K562 (cell line): ENCODE measurements around the gene C6orf163. TPM values are rescaled to one million over a fixed set of nuclear protein-coding genes. Genes with fewer than 3 reads are reported as not detected.

Source experiments
- ETV1 ChIP-seq: fragments of 450-650 bp; conservative IDR thresholded peaks from 2 replicates; pipeline ENCODE4 v1.6.1; 2016; ENCODE audit warnings: missing genetic modification characterization, control low read depth, low read depth, missing compliant biosample characterization
- NFIC ChIP-seq: fragments of 450-650 bp; IDR thresholded peaks from 2 replicates; pipeline ENCODE4 v1.6.1; 2017; ENCODE audit warnings: mild to moderate bottlenecking, inconsistent platforms
- RAD51 ChIP-seq: fragments of 450-650 bp; IDR thresholded peaks from 2 replicates; pipeline ENCODE4 v1.7.1; 2016; ENCODE audit warnings: low read depth, mild to moderate bottlenecking, borderline replicate concordance
- ZNF639 ChIP-seq, 2 experiments: fragments of 200-800 bp in 1 of 2; sonication (Bioruptor generic) in 1 of 2; sonication (generic) in 1 of 2; formaldehyde crosslinking in 1 of 2; IDR thresholded peaks in 1 of 2; conservative IDR thresholded peaks in 1 of 2; 2 replicates each; pipeline versions ENCODE4 v1.5.0 to v1.6.1; 2016 to 2020; ENCODE audit warnings: missing compliant biosample characterization in 1 of 2, missing genetic modification characterization in 1 of 2, missing genetic modification reagents in 1 of 2
- polyA plus RNA-seq, 8 experiments: library from polyadenylated mRNA; depleted of rRNA in 4 of 8; stranded (reverse) in 5 of 8; unstranded in 3 of 8; fragments of >200 nt; fragmentation: Nextera tagmentation in 2 of 8; fragmentation: Illumina TruSeq in 1 of 8; extraction: Ambion mirVana in 2 of 8; extraction: Trizol in 1 of 8; gene quantifications; 2 replicates each; pipeline versions ENCODE4 v1.2.1 to v1.2.3, GENCODE V29; 2011 to 2014; ENCODE audit warnings: inconsistent platforms in 1 of 8, missing spikeins in 1 of 8
- total RNA-seq, 7 experiments: library from RNA; depleted of rRNA in 6 of 7; stranded (reverse); fragments of >200 nt in 6 of 7; fragmentation: Illumina TruSeq in 2 of 7; extraction: Trizol in 2 of 7; gene quantifications; 2 replicates each; pipeline versions ENCODE4 v1.2.1 to v1.2.3, GENCODE V29; 2011 to 2021; ENCODE audit warnings: low replicate concordance in 1 of 7
- TF ChIP-seq, protein P1 (sequence below): fragments of 250-450 bp; sonication (Bioruptor Pico); IDR thresholded peaks from 2 replicates; pipeline ENCODE4 v1.6.1; 2021; ENCODE audit warnings: mild to moderate bottlenecking
- TF ChIP-seq, protein P2 (sequence below), 3 experiments: fragments of 200-800 bp in 1 of 3; fragments of 250-450 bp in 1 of 3; fragments of 450-650 bp in 1 of 3; sonication (Bioruptor Pico) in 1 of 3; sonication (Bioruptor generic) in 1 of 3; formaldehyde crosslinking in 1 of 3; IDR thresholded peaks; 2 replicates each; pipeline versions ENCODE4 v1.6.1 to v1.8.0; 2016 to 2022; ENCODE audit warnings: mild to moderate bottlenecking in 2 of 3, missing genetic modification characterization in 2 of 3, missing compliant biosample characterization in 1 of 3, moderate library complexity in 1 of 3
- TF ChIP-seq, protein P3 (sequence below): sonication (generic); formaldehyde crosslinking; IDR thresholded peaks from 2 replicates; pipeline ENCODE4 v1.8.1; 2023; ENCODE audit warnings: mild to moderate bottlenecking, missing genetic modification reagents

The C6orf163 gene
- total and polyA plus RNA-seq, 9 of the 15 experiments (the other 6 are each of a cell fraction or from before 2014, with no cell fraction given) = 0.67 to 4.7 (median 1.5) TPM

- peak; percentile 69 for TF ChIP-seq ETV1 (tag)
- peak; percentile 70 for TF ChIP-seq NFIC
- peak; percentile 28; the same call in 1 of the 2 replicates for TF ChIP-seq RAD51
- 0 out of 4 replicates have a peak, but pooled peaks of 1 of the 2 experiments have one; percentile 23 for TF ChIP-seq ZNF639 (CRISPR knock-in tag; conservative IDR thresholded peaks at IDR 0.05 in 1 of 2, IDR thresholded peaks at IDR 0.05 in 1 of 2)
- TF ChIP-seq, protein P1, sequence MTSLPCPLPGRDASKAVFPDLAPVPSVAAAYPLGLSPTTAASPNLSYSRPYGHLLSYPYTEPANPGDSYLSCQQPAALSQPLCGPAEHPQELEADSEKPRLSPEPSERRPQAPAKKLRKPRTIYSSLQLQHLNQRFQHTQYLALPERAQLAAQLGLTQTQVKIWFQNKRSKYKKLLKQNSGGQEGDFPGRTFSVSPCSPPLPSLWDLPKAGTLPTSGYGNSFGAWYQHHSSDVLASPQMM (CRISPR knock-in tag) = no peak
- TF ChIP-seq, protein P2, sequence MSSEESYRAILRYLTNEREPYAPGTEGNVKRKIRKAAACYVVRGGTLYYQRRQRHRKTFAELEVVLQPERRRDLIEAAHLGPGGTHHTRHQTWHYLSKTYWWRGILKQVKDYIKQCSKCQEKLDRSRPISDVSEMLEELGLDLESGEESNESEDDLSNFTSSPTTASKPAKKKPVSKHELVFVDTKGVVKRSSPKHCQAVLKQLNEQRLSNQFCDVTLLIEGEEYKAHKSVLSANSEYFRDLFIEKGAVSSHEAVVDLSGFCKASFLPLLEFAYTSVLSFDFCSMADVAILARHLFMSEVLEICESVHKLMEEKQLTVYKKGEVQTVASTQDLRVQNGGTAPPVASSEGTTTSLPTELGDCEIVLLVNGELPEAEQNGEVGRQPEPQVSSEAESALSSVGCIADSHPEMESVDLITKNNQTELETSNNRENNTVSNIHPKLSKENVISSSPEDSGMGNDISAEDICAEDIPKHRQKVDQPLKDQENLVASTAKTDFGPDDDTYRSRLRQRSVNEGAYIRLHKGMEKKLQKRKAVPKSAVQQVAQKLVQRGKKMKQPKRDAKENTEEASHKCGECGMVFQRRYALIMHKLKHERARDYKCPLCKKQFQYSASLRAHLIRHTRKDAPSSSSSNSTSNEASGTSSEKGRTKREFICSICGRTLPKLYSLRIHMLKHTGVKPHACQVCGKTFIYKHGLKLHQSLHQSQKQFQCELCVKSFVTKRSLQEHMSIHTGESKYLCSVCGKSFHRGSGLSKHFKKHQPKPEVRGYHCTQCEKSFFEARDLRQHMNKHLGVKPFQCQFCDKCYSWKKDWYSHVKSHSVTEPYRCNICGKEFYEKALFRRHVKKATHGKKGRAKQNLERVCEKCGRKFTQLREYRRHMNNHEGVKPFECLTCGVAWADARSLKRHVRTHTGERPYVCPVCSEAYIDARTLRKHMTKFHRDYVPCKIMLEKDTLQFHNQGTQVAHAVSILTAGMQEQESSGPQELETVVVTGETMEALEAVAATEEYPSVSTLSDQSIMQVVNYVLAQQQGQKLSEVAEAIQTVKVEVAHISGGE (CRISPR knock-in tag; IDR thresholded peaks at IDR 0.05) = peak in 1 of 3 experiments; percentile 40; a peak in 1 of 6 replicates
- TF ChIP-seq, protein P3, sequence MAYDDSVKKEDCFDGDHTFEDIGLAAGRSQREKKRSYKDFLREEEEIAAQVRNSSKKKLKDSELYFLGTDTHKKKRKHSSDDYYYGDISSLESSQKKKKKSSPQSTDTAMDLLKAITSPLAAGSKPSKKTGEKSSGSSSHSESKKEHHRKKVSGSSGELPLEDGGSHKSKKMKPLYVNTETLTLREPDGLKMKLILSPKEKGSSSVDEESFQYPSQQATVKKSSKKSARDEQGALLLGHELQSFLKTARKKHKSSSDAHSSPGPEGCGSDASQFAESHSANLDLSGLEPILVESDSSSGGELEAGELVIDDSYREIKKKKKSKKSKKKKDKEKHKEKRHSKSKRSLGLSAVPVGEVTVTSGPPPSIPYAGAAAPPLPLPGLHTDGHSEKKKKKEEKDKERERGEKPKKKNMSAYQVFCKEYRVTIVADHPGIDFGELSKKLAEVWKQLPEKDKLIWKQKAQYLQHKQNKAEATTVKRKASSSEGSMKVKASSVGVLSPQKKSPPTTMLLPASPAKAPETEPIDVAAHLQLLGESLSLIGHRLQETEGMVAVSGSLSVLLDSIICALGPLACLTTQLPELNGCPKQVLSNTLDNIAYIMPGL (CRISPR knock-in tag) = no peak
Observed at GRCh38 chr6:87333591-87334181, 10.9 kb upstream of the C6orf163 start (continued).
